ENCODE data around the gene FLT1.

FLT1 gene

DNA sequence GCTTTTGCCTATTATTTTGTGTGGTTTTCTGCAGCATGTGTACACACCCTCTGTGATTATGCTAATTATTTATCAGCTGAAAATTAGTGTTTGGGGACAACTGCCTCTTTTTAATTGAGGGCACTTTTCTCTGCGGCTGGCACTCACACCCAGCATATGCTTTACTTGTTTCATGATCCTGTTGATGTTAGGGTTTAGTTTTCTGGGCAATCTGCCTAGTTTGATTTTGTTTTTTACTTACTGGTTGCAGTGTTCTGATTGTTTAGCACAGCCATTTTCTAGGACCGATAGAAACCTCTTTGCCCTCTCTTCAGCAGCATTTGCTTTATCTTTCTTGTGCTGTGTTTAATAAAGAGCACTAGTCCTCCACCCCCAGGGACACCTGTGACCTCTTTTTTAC lies 195.0 kb downstream of the FLT1 start:
- no peak for DNase-seq

DNA sequence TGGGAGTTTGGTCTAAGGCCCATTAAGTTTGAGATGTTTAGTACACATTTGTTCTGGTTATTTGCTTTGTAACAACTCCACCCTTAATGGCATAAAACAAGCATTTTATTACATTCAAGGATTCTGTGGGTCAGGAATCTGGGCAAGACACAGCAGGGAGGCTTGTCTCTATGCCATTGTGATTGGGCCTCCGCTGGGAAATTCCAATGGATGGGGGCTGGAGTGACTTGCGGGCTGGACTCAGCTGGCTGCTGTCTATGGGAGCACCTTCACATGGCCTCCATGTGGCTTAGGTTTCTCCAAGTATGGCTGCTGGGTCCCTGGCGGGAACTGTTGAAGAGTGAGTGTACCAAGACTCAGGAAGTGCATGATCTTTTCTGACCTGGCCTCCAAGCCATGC lies 197.6 kb downstream of the FLT1 start:
- DNase-seq: no peak

DNA sequence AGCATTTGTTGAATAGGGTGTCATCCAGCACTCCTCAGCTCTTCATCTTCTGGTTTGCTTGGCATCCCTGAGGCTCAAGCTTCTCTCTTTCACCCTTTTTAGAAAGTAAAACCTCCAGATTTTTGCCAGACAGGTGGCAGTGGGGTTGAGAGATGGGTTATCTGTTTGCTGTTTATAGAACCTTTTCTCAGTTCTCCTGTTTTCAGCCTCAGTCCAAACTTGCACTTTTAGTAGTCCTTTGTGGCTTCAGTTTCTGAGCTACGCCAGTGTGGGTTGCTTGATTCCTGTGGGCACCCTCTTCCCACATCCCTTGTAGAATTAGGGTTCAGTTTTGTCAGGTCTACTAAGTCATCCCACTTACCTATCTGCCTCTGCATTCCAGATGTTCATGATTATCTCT lies 208.7 kb downstream of the FLT1 start:
- no peak for DNase-seq

DNA sequence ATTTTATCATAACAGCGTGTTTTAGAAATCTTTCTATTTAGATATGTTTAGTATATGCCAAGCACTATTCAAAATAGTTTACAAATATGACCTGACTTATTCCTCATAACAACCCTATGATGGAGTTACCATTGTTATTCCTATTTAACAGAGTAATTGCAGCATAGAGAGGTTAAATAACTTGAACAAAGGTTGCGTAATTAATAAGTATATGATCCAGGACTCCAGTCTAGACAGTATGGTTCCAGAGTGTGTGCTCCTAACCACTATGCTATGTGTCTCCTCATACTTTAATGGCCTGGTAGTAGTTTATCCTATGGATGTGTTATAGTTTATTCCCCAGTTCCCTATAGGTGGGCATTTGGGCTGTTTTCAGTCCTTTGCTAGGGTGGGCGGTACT lies 211.3 kb downstream of the FLT1 start:
- no peak for DNase-seq

DNA sequence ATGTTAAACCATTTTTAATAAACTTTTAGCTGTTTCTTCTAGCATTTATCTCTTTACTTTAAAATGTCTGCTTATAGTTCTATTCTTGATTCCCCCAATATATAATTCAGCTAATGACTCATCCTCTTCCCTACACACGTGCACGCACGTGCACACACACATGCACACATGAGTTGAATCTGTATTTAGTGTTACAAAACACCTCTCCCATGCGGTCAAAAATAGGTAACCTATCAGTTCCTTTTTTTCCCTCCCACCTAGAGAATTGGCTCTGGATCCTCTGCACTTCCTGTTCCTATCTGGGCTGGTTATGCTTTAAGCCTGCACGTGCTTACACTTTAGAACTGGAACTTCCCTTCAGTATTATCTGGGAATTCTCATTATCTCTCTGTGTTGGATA lies 212.5 kb downstream of the FLT1 start:
- no peak for DNase-seq

DNA sequence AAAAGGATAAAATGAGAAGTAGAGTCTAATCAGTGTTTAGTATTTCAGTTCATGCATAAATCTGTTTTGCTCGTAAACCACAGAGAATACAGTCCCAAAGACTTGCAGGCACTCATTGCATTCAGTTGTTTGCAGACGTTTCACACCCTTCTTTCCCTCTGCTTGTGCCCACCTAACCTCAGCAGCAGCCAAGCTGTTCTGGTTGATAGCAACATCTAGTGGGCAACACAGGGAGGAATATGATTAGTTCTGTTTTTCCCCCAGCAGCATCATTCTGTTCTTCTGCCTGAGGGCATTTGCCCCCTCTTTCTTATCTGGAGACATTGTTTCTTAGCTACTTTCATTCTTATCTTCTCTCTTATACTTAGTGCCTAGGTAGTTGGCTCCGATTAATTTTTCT lies 221.0 kb downstream of the FLT1 start:
- no peak for DNase-seq

DNA sequence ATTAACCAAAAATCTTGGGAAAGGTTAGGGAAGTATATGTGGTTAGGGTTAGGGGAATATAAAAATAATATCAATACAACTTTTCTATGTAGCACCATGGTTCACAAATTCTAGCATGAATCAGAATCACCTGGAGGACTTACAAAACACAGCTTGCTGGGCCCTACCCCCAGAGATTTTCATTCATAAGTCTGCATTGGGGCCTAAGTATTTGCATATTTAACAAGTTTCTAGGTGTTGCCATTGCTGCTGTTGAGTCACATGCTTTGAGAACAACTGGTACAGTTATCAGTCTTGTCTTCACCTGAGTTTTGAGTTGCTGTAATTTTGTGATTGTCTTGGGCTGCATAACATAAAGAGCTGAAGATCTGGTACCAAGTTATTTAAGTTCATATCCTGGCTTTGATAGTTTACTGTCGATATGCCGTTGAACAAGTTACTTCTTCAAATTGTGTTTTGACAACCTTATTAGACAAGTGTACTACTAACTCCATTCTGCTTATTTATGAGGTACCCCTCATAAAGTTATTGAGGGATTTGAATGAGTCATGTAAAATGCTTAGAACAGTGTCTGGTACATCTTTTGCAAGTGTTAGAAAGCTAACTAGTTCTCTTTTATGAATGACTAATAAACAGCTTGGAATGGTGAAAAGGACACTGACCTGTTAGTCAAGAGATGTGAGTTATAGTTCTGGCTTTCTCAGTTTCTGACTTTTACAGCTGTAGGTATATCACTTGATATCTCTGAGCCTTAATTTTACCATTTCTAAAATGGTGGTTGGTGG lies 223.7 kb downstream of the FLT1 start:
- no peak for DNase-seq

DNA sequence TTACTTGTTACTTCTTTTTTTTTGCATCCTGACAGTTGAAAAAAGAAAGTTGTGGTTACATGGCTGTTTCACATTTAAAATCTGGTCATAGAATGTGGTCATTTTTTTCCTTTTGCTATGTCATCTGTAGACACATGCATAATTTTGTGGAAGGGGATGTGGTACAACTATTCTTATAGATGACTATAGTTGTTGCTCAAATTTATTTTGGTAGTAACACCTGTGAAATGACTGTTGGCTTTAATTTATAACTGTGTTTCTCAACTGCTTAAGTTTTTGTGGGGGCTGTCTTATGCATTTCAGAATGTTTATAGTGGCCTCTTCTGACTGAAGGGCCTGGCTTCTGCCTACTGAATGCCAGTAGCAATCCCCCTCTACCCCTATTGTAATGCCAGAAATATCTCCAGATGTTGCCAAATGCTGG lies 226.1 kb downstream of the FLT1 start:
- no peak for DNase-seq

DNA sequence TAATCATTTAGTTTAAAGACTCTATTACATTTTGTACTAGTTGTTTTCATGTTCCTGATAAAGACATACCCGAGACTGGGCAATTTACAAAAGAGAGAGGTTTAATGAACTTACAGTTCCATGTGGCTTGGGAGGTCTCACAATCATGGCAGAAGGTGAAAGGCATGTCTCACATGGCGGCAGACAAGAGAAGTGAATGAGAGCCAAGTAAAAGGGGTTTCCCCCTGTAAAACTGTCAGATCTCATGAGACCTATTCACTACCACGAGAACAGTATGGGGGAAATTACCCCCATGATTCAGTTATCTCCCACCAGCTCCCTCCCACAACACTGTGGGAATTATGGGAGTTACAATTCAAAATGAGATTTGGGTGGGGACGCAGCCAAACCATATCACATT lies 227.4 kb downstream of the FLT1 start:
- no peak for DNase-seq

DNA sequence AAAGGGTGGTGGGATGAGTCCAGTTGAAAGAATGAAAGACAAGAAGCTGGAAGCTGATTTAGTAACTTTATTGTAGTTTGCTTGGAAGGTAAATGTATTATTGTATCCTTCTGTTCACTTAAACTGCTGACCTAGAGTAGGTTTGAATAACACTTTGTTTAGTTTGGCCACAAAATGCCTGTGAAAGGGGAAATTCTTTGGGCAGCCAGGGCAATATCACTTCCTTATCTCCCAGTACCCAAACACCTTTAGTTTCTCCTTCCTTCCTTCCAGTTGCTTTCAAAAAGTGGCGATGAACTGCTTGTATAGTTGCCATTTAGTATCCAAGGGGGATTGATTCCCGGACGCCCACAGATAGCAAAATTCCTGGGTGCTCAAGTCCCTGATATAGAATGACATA lies 236.5 kb downstream of the FLT1 start:
- DNase-seq: no peak

DNA sequence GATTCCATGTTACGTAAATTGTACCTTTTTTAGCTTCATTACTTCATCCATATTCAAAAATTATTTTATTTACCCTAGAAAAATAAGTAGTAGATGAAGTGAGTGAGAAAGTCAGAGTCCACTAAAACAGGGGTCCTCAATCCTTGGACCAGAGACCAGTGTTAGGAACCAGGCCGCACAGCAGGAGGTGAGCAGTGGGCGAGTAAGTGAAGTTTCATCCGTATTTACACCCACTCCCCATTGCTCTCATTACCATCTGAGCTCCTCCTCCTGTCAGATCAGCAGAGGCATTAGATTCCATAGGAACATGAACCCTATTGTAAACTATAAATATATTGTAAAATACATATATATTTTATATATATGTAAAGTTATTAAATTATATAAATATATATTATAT lies 237.6 kb downstream of the FLT1 start:
- DNase-seq: no peak

DNA sequence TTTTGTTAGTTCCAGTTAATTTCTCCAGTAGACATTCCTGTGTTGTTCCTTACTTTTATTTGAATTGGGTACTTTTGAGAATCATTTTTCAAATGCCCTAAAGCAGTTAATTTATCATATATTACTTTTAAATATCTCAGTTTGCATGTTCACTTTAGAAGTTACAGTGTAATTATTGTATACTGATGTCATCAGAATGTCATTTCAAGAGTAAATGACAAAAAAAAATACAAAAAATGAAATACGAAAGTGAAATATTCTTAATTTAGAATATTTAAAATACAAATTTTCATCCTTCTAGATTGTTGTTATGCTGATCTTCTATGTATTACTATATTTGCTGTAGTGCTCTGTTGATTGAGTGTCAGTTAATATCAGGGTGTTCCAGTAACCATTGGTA lies 242.4 kb downstream of the FLT1 start:
- no peak for DNase-seq

DNA sequence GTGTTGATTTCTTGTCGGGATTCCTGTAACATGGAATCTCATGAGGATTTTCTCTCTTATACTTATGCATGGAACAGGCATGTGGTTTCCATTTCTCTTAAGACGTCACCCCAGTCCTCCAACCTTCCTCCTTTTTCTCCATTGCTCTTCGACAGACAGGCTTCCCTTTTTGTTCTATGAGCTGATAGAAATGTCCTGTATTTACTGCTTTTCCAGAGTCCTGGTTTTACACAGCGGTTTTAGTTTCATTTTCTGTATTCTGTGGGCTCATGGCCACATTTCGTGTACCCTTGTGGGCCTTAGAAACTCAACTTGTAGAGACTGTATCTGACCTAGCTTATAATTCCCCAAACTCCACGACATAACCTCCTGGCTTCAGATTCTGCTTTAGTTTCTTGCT lies 243.5 kb downstream of the FLT1 start:
- DNase-seq: no peak

DNA sequence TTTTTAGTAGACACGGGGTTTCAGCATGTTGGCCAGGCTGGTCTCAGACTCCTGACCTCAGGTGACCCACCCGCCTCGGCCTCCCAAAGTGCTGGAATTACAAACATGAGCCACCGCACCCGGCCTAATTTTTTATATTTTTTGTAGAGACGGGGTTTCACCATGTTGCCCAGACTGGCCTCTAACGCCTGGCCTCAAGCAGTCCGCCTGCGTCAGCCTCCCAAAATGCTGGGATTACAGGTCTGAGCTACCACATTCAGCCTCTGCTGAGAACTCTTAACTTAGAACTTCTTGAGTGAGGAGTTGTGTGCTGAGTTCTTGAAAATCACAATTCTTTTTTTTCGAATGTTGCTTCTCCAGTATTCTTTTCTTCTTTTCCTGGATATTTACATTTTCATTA lies 244.4 kb downstream of the FLT1 start:
- DNase-seq: no peak
